NOMO-1 treated with DMSO at 0.1 percent for 48 hours (cell line): ENCODE measurements around the gene C1orf35.

Experiments used
- DNase-seq: peaks from one replicate; lab custom pipeline; 2025; ENCODE audit not compliant: unreplicated experiment; lab: John Stamatoyannopoulos, UW

Gene C1orf35

GRCh38 chr1:228079601-228080263 is 23.4 kb downstream of the C1orf35 start:
- DNase-seq = no peak

- DNase-seq = no peak
Measured at GRCh38 chr1:228079013-228079412, 24.1 kb downstream of the C1orf35 start.

- no peak for DNase-seq
Measured at GRCh38 chr1:228077565-228078330, 25.4 kb downstream of the C1orf35 start.

- no peak for DNase-seq
Measured at GRCh38 chr1:228076796-228077430, 26.2 kb downstream of the C1orf35 start.

GRCh38 chr1:228075801-228076271 is 27.3 kb downstream of the C1orf35 start:
- no peak for DNase-seq

GRCh38 chr1:228074954-228075730 is 28.0 kb downstream of the C1orf35 start:
- DNase-seq = no peak

GRCh38 chr1:228073857-228074545 is 29.1 kb downstream of the C1orf35 start:
- DNase-seq = no peak

GRCh38 chr1:228073061-228073856 is 29.9 kb downstream of the C1orf35 start:
- no peak for DNase-seq

- no peak for DNase-seq
Measured at GRCh38 chr1:228072658-228073043, 30.5 kb downstream of the C1orf35 start.

- DNase-seq = no peak
Measured at GRCh38 chr1:228071839-228072657, 31.1 kb downstream of the C1orf35 start.

GRCh38 chr1:228070851-228071250 is 32.3 kb downstream of the C1orf35 start:
- no peak for DNase-seq

GRCh38 chr1:228070173-228070572 is 33.0 kb downstream of the C1orf35 start:
- no peak for DNase-seq

- DNase-seq = no peak
Measured at GRCh38 chr1:228068359-228068758, 34.8 kb downstream of the C1orf35 start.

GRCh38 chr1:228066891-228067654 is 36.1 kb downstream of the C1orf35 start:
- DNase-seq = no peak

- no peak for DNase-seq
Measured at GRCh38 chr1:228066416-228066815, 36.7 kb downstream of the C1orf35 start.

- no peak for DNase-seq
Measured at GRCh38 chr1:228065543-228066347, 37.4 kb downstream of the C1orf35 start.

- no peak for DNase-seq
Measured at GRCh38 chr1:228064741-228065542, 38.2 kb downstream of the C1orf35 start.
